SK-N-SH (cell line): ENCODE data around the gene TPRG1L.

Source experiments
- CTCF ChIP-seq: fragments of 200-600 bp; sonication (generic); IDR thresholded peaks from 2 replicates; pipeline ENCODE4 v1.6.1; 2017; ENCODE audit warnings: antibody characterized with exemption, mild to moderate bottlenecking, moderate library complexity
- ELF1 ChIP-seq: IDR thresholded peaks from 2 replicates; pipeline ENCODE4 v1.4.0; 2012
- FOSL2 ChIP-seq: IDR thresholded peaks from 2 replicates; pipeline ENCODE4 v1.4.0; 2012; ENCODE audit warnings: low read depth, mild to moderate bottlenecking, moderate library complexity, borderline replicate concordance
- MXI1 ChIP-seq: IDR thresholded peaks from 2 replicates; pipeline ENCODE4 v1.6.1; 2012; ENCODE audit warnings: mild to moderate bottlenecking, low read depth, low read length, improper control_type of control experiment
- REST ChIP-seq: IDR thresholded peaks from 2 replicates; pipeline ENCODE4 v1.6.1; 2012; ENCODE audit warnings: mild to moderate bottlenecking, low read depth, low read length, moderate library complexity

GRCh38 chr1:3598051-3598491 is 26.7 kb upstream of the TPRG1L start:
- no peak for TF ChIP-seq FOSL2
- no peak for TF ChIP-seq CTCF
- TF ChIP-seq MXI1: no peak
- TF ChIP-seq ELF1: no peak
- TF ChIP-seq REST: no peak
